ENCODE measurements around the gene FDPS. TPM values are rescaled to one million over a fixed set of nuclear protein-coding genes. Genes with fewer than 3 reads are reported as not detected.

FDPS gene
- total RNA-seq, 1 donor from 2014 or later = 215 TPM

DNA sequence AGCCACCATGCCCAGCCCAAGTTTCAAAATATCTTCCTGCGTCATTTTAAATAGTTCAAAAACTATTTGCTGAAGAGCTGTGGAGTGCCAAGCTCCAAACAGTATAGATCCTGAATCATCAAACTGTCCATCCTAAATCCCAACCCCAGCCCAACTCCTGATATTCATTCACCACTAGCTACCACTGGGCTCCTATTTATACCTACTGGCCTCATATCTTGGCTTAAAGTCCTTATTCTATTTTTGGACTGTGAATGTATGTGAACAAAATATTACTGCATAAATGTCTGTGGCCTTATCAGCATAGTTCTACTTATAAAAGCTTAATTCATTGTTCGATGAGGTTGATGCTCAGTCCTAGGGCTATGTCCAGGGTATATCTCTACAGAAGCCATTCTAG lies 41.3 kb upstream of the FDPS start:
- Histone ChIP-seq H4K20me1 (ENCODE audit: low read depth) (peaks cover 32% of the 10 kb centered on the region), H3K9ac (no peak overlapping the region), H3K4me1 (peaks cover 10% of the 10 kb centered on the region), H2AFZ (replicated peaks) (no peak overlapping the region), H3K27me3 (no peaks in the 10 kb centered on the region), H3K79me2 (ENCODE audit: low read depth) (peaks cover 33% of the 10 kb centered on the region), H3K4me3 (no peak overlapping the region), H3K9me3 (ENCODE audit: low read depth) (no peaks in the 10 kb centered on the region), H3K4me2 (no peak overlapping the region), H3K27ac (no peak overlapping the region), H3K36me3 (peaks cover 18% of the 10 kb centered on the region), H3F3A (ENCODE audit: low read depth) (peaks cover 87% of the 10 kb centered on the region)
- TF ChIP-seq EZH2 (IDR thresholded peaks at IDR 0.05) (no peak), EZH2phosphoT487 (IDR thresholded peaks at IDR 0.05) (no peak)
- TF ChIP-seq, protein P1, sequence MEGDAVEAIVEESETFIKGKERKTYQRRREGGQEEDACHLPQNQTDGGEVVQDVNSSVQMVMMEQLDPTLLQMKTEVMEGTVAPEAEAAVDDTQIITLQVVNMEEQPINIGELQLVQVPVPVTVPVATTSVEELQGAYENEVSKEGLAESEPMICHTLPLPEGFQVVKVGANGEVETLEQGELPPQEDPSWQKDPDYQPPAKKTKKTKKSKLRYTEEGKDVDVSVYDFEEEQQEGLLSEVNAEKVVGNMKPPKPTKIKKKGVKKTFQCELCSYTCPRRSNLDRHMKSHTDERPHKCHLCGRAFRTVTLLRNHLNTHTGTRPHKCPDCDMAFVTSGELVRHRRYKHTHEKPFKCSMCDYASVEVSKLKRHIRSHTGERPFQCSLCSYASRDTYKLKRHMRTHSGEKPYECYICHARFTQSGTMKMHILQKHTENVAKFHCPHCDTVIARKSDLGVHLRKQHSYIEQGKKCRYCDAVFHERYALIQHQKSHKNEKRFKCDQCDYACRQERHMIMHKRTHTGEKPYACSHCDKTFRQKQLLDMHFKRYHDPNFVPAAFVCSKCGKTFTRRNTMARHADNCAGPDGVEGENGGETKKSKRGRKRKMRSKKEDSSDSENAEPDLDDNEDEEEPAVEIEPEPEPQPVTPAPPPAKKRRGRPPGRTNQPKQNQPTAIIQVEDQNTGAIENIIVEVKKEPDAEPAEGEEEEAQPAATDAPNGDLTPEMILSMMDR (IDR thresholded peaks at IDR 0.05) = no peak
- H3K27me3 Mint-ChIP-seq (ENCODE audit: insufficient read depth, low read depth) = peaks cover 3% of the 10 kb centered on the region
- peaks cover 53% of the 10 kb centered on the region for H3K36me3 Mint-ChIP-seq
- no peak overlapping the region for H3K27ac Mint-ChIP-seq
- H3K4me1 Mint-ChIP-seq = peaks cover 14% of the 10 kb centered on the region
- DNase-seq (ENCODE audit: low spot score) = no peak
- H3K9me3 Mint-ChIP-seq = no peaks in the 10 kb centered on the region
- H3K4me3 Mint-ChIP-seq = no peak overlapping the region

DNA sequence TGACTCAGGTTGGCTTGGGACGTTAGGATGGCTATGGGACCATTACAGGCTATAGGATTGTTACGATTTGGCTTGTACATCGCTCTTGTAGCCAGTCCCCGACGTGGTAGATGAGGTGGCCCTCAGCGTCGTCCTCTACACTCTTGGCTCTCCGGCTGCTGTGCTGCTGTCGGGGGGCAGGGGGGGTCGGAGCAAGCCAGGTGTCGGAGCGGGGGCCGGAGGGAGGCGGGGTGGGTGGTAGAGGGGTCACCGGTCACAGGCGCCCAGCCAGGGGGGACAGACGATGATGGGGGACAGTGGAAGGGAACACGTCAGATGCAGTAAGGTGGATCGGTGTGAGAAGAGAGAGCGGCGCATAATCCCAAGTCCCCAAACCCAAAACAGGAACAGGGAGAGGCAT lies 40.0 kb upstream of the FDPS start:
- Mint-ChIP-seq H3K4me1 (peaks cover 18% of the 10 kb centered on the region), H3K27ac (no peak overlapping the region), H3K36me3 (peaks cover 56% of the 10 kb centered on the region), H3K4me3 (no peak overlapping the region), H3K27me3 (ENCODE audit: insufficient read depth, low read depth) (peaks cover 2% of the 10 kb centered on the region), H3K9me3 (no peaks in the 10 kb centered on the region)
- Histone ChIP-seq H3K79me2 (ENCODE audit: low read depth) (peaks cover 40% of the 10 kb centered on the region), H3F3A (ENCODE audit: low read depth) (peaks cover 83% of the 10 kb centered on the region), H2AFZ (replicated peaks) (no peak overlapping the region), H3K4me1 (peaks cover 12% of the 10 kb centered on the region), H3K9me3 (ENCODE audit: low read depth) (no peaks in the 10 kb centered on the region), H4K20me1 (ENCODE audit: low read depth) (peaks cover 38% of the 10 kb centered on the region), H3K27me3 (no peaks in the 10 kb centered on the region), H3K27ac (no peak overlapping the region), H3K9ac (no peak overlapping the region), H3K36me3 (peaks cover 18% of the 10 kb centered on the region), H3K4me3 (no peak overlapping the region), H3K4me2 (no peak overlapping the region)
- no peak for DNase-seq (ENCODE audit: low spot score)
- no peak for TF ChIP-seq EZH2 (IDR thresholded peaks at IDR 0.05)
- TF ChIP-seq, protein P1 (IDR thresholded peaks at IDR 0.05) = no peak
- TF ChIP-seq EZH2phosphoT487 (IDR thresholded peaks at IDR 0.05) = no peak

DNA sequence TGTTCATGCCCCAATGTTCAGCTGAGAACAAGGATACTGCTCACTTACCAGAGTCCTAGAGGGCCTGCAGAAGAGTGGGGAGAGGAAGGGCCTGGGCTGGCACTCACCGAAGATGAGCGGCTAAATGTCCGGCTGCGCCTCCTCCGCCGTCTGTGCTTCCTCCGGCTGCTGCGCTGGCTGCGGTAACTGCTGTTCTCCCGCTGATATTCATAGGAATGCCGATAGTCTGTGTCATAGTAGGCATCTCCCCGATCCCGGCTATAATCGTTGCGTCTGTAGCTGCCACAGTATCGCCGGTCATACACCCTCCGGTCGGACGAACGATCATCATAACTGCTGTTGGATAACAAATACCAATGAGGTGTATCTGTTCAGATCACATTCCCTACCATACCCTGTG lies 39.3 kb upstream of the FDPS start:
- Mint-ChIP-seq H3K27ac (no peak overlapping the region), H3K9me3 (no peaks in the 10 kb centered on the region), H3K4me3 (no peak overlapping the region), H3K36me3 (peaks cover 52% of the 10 kb centered on the region), H3K4me1 (peaks cover 22% of the 10 kb centered on the region), H3K27me3 (ENCODE audit: insufficient read depth, low read depth) (peaks cover 3% of the 10 kb centered on the region)
- H3K9me3 ChIP-seq (ENCODE audit: low read depth) = no peaks in the 10 kb centered on the region
- no peak overlapping the region for H3K4me3 ChIP-seq
- peaks cover 81% of the 10 kb centered on the region for H3F3A ChIP-seq (ENCODE audit: low read depth)
- DNase-seq (ENCODE audit: low spot score) = no peak
- no peak overlapping the region for H3K9ac ChIP-seq
- peaks cover 40% of the 10 kb centered on the region for H3K79me2 ChIP-seq (ENCODE audit: low read depth)
- H3K4me2 ChIP-seq = no peak overlapping the region
- peaks cover 18% of the 10 kb centered on the region for H3K36me3 ChIP-seq
- H2AFZ ChIP-seq (replicated peaks) = no peak overlapping the region
- peaks cover 14% of the 10 kb centered on the region for H3K4me1 ChIP-seq
- H4K20me1 ChIP-seq (ENCODE audit: low read depth) = peaks cover 38% of the 10 kb centered on the region
- H3K27ac ChIP-seq = no peak overlapping the region
- TF ChIP-seq, protein P1 (IDR thresholded peaks at IDR 0.05) = no peak
- TF ChIP-seq EZH2 (IDR thresholded peaks at IDR 0.05) (no peak), EZH2phosphoT487 (IDR thresholded peaks at IDR 0.05) (no peak)
- no peaks in the 10 kb centered on the region for H3K27me3 ChIP-seq

Data from neural progenitor cell (in vitro differentiated cells).